RWPE2 (cell line): ENCODE data around the gene RDH16.
"Not testable (repeated sequence)": the region's sequence is repeated elsewhere in the genome, so short reads cannot be mapped to it uniquely, and the experiment has no call there.

Experiments used
- ATAC-seq: fragments of 200-7000 bp; cut with Tn5 transposase; 3 replicates; pipeline ENCODE4 v1.9.1; 2021; ENCODE audit warnings: low read depth
- DNase-seq: peaks from one replicate; pipeline ENCODE4 v3.0.0-alpha.2; 2020; ENCODE audit warnings: low spot score
- H3K27ac ChIP-seq: fragments of 450-650 bp; 2 replicates; pipeline ENCODE4 v1.5.1; 2017; ENCODE audit warnings: mild to moderate bottlenecking; ENCODE audit not compliant: poor library complexity, severe bottlenecking
- H3K27me3 ChIP-seq: fragments of 250-450 bp; sonication (Bioruptor Pico); 2 replicates; pipeline ENCODE4 v1.5.1; 2021; ENCODE audit warnings: mild to moderate bottlenecking, moderate library complexity; ENCODE audit not compliant: insufficient read depth, poor library complexity, severe bottlenecking
- H3K36me3 ChIP-seq: fragments of 250-450 bp; sonication (Bioruptor Pico); 2 replicates; pipeline ENCODE4 v1.5.1; 2020; ENCODE audit warnings: low read depth, mild to moderate bottlenecking, moderate library complexity
- H3K4me1 ChIP-seq: fragments of 250-450 bp; sonication (Bioruptor Pico); 2 replicates; pipeline ENCODE4 v1.5.1; 2021; ENCODE audit warnings: mild to moderate bottlenecking, moderate library complexity; ENCODE audit not compliant: insufficient read depth, poor library complexity, severe bottlenecking
- H3K4me3 ChIP-seq: fragments of 250-450 bp; sonication (Bioruptor Pico); 2 replicates; pipeline ENCODE4 v1.5.1; 2021; ENCODE audit warnings: mild to moderate bottlenecking, moderate library complexity; ENCODE audit not compliant: severe bottlenecking
- H3K9me3 ChIP-seq: fragments of 250-450 bp; sonication (Bioruptor Pico); 2 replicates; pipeline ENCODE4 v1.5.1; 2021; ENCODE audit warnings: mild to moderate bottlenecking, moderate library complexity; ENCODE audit not compliant: severe bottlenecking
- CTCF ChIP-seq: fragments of 450-650 bp; IDR thresholded peaks from one replicate; pipeline ENCODE4 v1.5.1; 2017; ENCODE audit warnings: mild to moderate bottlenecking, moderate library complexity; ENCODE audit not compliant: poor library complexity, severe bottlenecking

The RDH16 gene

GRCh38 chr12:56989861-56990610, 32.6 kb upstream of the RDH16 start:
- Histone ChIP-seq H3K9me3 (no peaks in the 10 kb centered on the region), H3K4me1 (peaks cover 17% of the 10 kb centered on the region), H3K27me3 (no peaks in the 10 kb centered on the region), H3K36me3 (no peaks in the 10 kb centered on the region), H3K4me3 (no peak overlapping the region), H3K27ac (no peak overlapping the region)
- no peak for TF ChIP-seq CTCF
- no peak for DNase-seq
- no peak for ATAC-seq

- no peak for TF ChIP-seq CTCF
- Histone ChIP-seq H3K27me3 (no peaks in the 10 kb centered on the region), H3K27ac (no peak overlapping the region), H3K9me3 (no peaks in the 10 kb centered on the region), H3K4me3 (no peak overlapping the region), H3K4me1 (peaks cover 17% of the 10 kb centered on the region), H3K36me3 (no peaks in the 10 kb centered on the region)
- ATAC-seq (no peak), DNase-seq (no peak)
These were observed 30.9 kb upstream of the RDH16 start for GRCh38 chr12:56988207-56988739.

- Histone ChIP-seq H3K27ac (peak overlapping the region; percentile 87), H3K4me3 (no peak overlapping the region), H3K27me3 (no peaks in the 10 kb centered on the region), H3K9me3 (no peaks in the 10 kb centered on the region), H3K36me3 (no peaks in the 10 kb centered on the region), H3K4me1 (peaks cover 17% of the 10 kb centered on the region)
- peak; percentile 96 for TF ChIP-seq CTCF
- ATAC-seq (peak; percentile 21; the same call in 2 of the 3 replicates), DNase-seq (no peak)
These were observed 30.2 kb upstream of the RDH16 start for GRCh38 chr12:56987551-56988053.

GRCh38 chr12:56987011-56987410, 29.6 kb upstream of the RDH16 start:
- H3K36me3 ChIP-seq: no peaks in the 10 kb centered on the region
- TF ChIP-seq CTCF: no peak
- peak overlapping the region; percentile 87 for H3K27ac ChIP-seq
- no peaks in the 10 kb centered on the region for H3K27me3 ChIP-seq
- peaks cover 17% of the 10 kb centered on the region for H3K4me1 ChIP-seq
- no peaks in the 10 kb centered on the region for H3K9me3 ChIP-seq
- no peak overlapping the region for H3K4me3 ChIP-seq
- DNase-seq: no peak
- ATAC-seq: no peak

- not testable (repeated sequence) for H3K4me3 ChIP-seq, H3K27me3 ChIP-seq, H3K9me3 ChIP-seq, H3K36me3 ChIP-seq
- peak overlapping the region; percentile 87 for H3K27ac ChIP-seq
- ATAC-seq (peak; percentile 99), DNase-seq (peak; percentile 97)
- peaks cover 17% of the 10 kb centered on the region for H3K4me1 ChIP-seq
- TF ChIP-seq CTCF: peak; percentile 26
These were observed 28.3 kb upstream of the RDH16 start for GRCh38 chr12:56985714-56986113.
